Activated CD8-positive, alpha-beta T cell treated with anti-CD3 and anti-CD28 coated beads for 36 hours (primary cell): ENCODE results near the gene PRELID3B. TPM values are rescaled to one million over a fixed set of nuclear protein-coding genes. Genes with fewer than 3 reads are reported as not detected.

Experiments
- ATAC-seq: fragments of 200-7000 bp; cut with Tn5 transposase; one replicate; pipeline ENCODE4 v1.10.0; 2021; ENCODE audit warnings: mild to moderate bottlenecking, moderate library complexity
- CTCF ChIA-PET: fragments of 350-600 bp; sonication (Branson Sonifier 250); formaldehyde crosslinking; loops from one replicate; lab custom pipeline; 2021; ENCODE audit warnings: antibody characterized with exemption; lab: Charles Lee
- POLR2A ChIA-PET: fragments of 350-600 bp; sonication (Branson Sonifier 250); formaldehyde crosslinking; loops from one replicate; lab custom pipeline; 2021; ENCODE audit warnings: antibody characterized with exemption; lab: Charles Lee
- DNase-seq: peaks from one replicate; pipeline ENCODE4 v3.0.0-alpha.2; 2020
- H3K27ac Mint-ChIP-seq: one replicate; pipeline ENCODE4 v1.8.0; 2021; ENCODE audit warnings: mild to moderate bottlenecking, mixed read lengths
- H3K27me3 Mint-ChIP-seq: one replicate; pipeline ENCODE4 v1.8.0; 2021; ENCODE audit warnings: mixed read lengths
- H3K36me3 Mint-ChIP-seq: one replicate; pipeline ENCODE4 v1.8.0; 2021; ENCODE audit warnings: low read depth, mixed read lengths
- H3K4me1 Mint-ChIP-seq: one replicate; pipeline ENCODE4 v1.8.0; 2021; ENCODE audit warnings: low read depth, mixed read lengths
- H3K4me3 Mint-ChIP-seq: one replicate; pipeline ENCODE4 v1.8.0; 2021; ENCODE audit warnings: mild to moderate bottlenecking, moderate library complexity, mixed read lengths
- H3K9me3 Mint-ChIP-seq: one replicate; pipeline ENCODE4 v1.8.0; 2021; ENCODE audit warnings: mixed read lengths
- intact Hi-C: fragments of 100-400 bp; cut with micrococcal nuclease; formaldehyde crosslinking; loops from one replicate; pipeline ENCODE4 v1.10.0; 2022
- total RNA-seq, 2 experiments: library from RNA; stranded (reverse); gene quantifications; one replicate each; pipeline ENCODE4 v1.2.3, GENCODE V29; 2021
- TF ChIP-seq, protein P1 (sequence below): fragments of 200-600 bp; IDR thresholded peaks from one replicate; pipeline ENCODE4 v1.8.0; 2022; ENCODE audit warnings: antibody characterized with exemption, mild to moderate bottlenecking

The PRELID3B gene
- total RNA-seq, 2 experiments from 2014 or later: 140 to 145 TPM

DNA sequence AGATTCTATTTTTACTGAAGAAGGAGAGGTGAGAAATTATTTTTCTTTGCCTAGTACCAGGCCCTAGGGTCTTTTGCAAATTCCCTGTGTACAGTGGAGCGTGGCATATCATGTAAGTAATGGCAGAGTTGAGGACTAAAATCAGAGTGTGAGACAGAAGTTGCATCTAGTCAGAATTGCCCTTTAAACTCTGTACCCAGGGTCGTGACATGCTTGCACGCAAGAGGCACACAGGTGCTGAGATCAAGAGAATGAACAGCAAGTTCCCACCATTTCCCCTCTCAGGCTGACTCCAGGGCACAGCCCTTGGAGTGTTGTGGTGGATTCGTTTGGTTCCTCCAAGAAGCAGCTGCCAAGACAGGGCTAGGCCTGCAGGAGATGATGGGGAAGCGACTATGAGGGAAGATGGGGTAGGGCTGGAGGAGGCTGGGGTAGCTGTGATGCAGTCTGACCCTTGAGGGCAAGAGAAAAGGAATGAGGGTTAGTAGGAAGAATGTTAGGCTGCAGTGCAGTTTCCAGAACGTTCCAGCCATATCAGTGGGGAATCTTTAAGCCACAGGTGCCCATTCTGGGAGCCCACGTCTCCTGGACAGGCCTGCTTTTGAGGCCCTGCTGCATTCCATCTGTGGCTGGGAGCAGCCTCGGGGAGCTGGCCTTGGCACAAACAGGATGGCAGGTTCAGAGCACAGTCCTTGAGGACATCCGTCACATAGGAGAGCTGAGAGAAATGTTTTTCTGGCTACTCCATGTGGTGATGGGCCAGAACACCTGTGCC is 54.6 kb downstream of the PRELID3B start:
- CTCF ChIA-PET: interaction anchor here (1.3 to 1.7 kb wide), 2 partner anchors 44 to 121 kb away, joined by 3 to 5 read pairs; partner anchors contain the start of gene ATP5F1E
- Mint-ChIP-seq H3K4me3 (no peak overlapping the region), H3K27ac (peak overlapping the region; percentile 12), H3K36me3 (peaks cover 60% of the 10 kb centered on the region), H3K4me1 (peaks cover 21% of the 10 kb centered on the region), H3K9me3 (no peaks in the 10 kb centered on the region), H3K27me3 (no peaks in the 10 kb centered on the region)
- TF ChIP-seq, protein P1, sequence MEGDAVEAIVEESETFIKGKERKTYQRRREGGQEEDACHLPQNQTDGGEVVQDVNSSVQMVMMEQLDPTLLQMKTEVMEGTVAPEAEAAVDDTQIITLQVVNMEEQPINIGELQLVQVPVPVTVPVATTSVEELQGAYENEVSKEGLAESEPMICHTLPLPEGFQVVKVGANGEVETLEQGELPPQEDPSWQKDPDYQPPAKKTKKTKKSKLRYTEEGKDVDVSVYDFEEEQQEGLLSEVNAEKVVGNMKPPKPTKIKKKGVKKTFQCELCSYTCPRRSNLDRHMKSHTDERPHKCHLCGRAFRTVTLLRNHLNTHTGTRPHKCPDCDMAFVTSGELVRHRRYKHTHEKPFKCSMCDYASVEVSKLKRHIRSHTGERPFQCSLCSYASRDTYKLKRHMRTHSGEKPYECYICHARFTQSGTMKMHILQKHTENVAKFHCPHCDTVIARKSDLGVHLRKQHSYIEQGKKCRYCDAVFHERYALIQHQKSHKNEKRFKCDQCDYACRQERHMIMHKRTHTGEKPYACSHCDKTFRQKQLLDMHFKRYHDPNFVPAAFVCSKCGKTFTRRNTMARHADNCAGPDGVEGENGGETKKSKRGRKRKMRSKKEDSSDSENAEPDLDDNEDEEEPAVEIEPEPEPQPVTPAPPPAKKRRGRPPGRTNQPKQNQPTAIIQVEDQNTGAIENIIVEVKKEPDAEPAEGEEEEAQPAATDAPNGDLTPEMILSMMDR: no peak
- ATAC-seq (no peak), DNase-seq (no peak)
- POLR2A ChIA-PET: interaction anchor here (1.4 to 1.5 kb wide), 2 partner anchors 36 to 219 kb away, joined by 3 to 4 read pairs; no protein-coding TSS in a partner anchor
- intact Hi-C loops: no loop called here

DNA sequence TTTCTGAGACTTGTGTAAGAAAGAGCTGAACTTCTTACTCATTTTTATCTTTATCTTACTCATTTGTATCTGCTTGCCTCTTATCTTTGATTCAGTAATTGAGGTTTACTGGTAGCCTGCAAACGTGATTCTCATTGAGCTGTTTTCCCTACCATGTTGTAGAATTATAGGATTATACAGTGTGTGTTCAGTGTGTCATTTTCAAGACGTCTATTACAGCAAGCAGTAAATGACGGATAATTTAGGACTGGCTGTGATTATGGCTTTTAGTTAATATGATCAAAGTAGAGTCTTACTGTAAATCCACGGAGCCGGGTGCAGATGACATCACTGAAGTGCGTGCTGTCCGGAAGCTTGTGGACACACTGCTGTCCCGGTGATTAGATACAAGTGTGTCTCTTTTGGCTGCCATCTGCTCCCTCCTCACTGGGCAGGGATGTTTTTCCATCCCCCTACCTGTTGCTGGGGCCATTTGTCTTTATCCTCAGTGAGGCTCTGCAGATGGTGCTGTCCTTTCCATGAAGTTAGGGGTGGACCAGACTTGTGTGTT is 55.5 kb downstream of the PRELID3B start:
- Mint-ChIP-seq H3K27ac (peak overlapping the region; percentile 10), H3K9me3 (no peaks in the 10 kb centered on the region), H3K4me1 (peaks cover 29% of the 10 kb centered on the region), H3K4me3 (no peak overlapping the region), H3K27me3 (no peaks in the 10 kb centered on the region), H3K36me3 (peaks cover 63% of the 10 kb centered on the region)
- POLR2A ChIA-PET: interaction anchor here (1.4 kb wide), 1 partner anchor 96 kb away, joined by 3 read pairs; no protein-coding TSS in a partner anchor
- TF ChIP-seq, protein P1: no peak
- CTCF ChIA-PET: interaction anchor here (1.3 kb wide), 1 partner anchor 45 kb away, joined by 3 read pairs; the partner anchor contains the start of gene ATP5F1E
- DNase-seq: no peak
- intact Hi-C loops: no loop called here
- ATAC-seq: no peak

DNA sequence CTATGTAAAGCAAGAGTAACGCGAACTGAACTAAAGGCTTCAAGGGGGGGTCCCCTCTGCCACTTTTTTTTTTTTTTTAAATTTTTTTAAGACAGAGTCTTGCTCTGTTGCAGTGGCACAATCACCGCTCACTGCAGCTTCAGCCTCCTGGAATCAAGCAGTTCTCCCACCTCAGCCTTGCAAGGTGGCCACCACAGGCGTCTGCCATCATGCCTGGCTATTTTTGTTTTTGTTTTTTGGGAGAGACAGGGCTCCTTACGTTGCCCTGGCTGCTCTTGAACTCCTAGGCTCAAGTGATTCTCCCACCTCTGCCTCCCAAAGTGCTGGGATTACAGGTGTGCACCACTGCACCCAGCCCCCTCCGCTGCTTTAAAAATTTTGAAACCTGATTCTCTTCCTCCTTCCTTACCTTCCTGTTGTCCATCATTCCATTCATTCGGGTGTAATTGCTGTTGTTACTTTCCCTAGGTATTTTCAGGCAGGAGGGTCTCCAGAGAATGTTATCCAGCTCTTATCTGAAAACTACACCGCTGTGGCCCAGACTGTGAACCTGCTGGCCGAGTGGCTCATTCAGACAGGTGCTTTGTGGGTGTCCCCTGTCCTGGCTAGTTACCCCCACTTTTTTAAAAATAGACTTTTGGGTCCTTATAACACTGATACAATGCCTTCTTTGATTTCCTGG is 56.2 kb downstream of the PRELID3B start:
- Mint-ChIP-seq H3K27me3 (no peaks in the 10 kb centered on the region), H3K4me3 (no peak overlapping the region), H3K36me3 (peaks cover 61% of the 10 kb centered on the region), H3K4me1 (peaks cover 29% of the 10 kb centered on the region), H3K27ac (peak overlapping the region; percentile 10), H3K9me3 (no peaks in the 10 kb centered on the region)
- ATAC-seq (no peak), DNase-seq (no peak)
- intact Hi-C loops: no loop called here
- ChIA-PET CTCF (interaction anchor here (1.3 kb wide), 1 partner anchor 46 kb away, joined by 3 read pairs; the partner anchor contains the start of gene ATP5F1E), POLR2A (interaction anchor here (1.4 kb wide), 1 partner anchor 95 kb away, joined by 3 read pairs; no protein-coding TSS in a partner anchor)
- TF ChIP-seq, protein P1: no peak

DNA sequence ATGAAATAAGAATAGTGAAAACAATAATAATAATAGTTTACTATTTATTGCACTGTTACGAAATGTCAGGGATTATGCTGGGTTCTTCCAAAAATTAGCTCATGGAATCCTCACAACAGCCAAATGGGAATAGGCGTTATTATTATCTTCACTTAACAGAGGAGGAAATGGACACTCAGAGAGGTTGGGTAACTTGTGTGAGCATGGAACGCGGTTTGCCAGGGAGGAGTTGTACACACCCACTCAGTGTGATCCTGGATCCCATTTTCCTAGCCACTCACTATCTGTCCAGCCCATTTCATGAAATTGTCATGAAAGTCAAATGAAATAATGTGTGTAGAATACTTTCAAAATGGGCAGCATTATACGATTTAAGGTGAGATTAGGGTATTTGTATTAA is 56.9 kb downstream of the PRELID3B start:
- Mint-ChIP-seq H3K4me3 (no peak overlapping the region), H3K9me3 (no peaks in the 10 kb centered on the region), H3K27ac (no peak overlapping the region), H3K36me3 (peaks cover 58% of the 10 kb centered on the region), H3K4me1 (peaks cover 29% of the 10 kb centered on the region), H3K27me3 (no peaks in the 10 kb centered on the region)
- TF ChIP-seq, protein P1: no peak
- ATAC-seq (no peak), DNase-seq (no peak)
- CTCF ChIA-PET: no interaction called here
- POLR2A ChIA-PET: interaction anchor here (1.8 kb wide), 1 partner anchor 14 kb away, joined by 4 read pairs; no protein-coding TSS in a partner anchor
- intact Hi-C loops: no loop called here
